NCI-H2081 (cell line): ENCODE data around the gene MYMX.
A peak's percentile ranks its signal among the peaks of the same experiment; 100 is the strongest.
"Not testable (repeated sequence)": the region's sequence is repeated elsewhere in the genome, so short reads cannot be mapped to it uniquely, and the experiment has no call there.

Experiments used
- DNase-seq, 2 experiments: peaks; one replicate each; lab custom pipeline; 2025; lab: John Stamatoyannopoulos, UW

MYMX gene

GRCh38 chr6:44219815-44220784 lies 3.4 kb downstream of the MYMX start:
- DNase-seq = no peak

DNA sequence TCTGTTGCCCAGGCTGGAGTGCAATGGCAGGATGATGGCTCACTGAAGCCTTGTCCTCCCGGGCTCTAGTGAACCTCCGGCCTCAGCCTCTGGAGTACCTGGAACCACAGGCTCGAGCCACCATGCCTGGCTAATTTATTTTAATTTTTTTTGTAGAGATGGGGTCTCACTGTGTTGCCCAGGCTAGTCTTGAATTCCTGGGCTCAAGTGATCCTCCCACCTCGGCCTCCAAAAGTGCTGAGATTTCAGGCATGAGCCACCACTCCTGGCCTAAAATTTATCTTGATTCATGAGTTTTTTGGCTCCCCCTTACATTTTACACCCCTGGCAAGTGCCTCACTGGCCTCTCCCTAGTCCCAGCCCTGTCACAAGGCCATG lies 4.2 kb downstream of the MYMX start:
- DNase-seq = no peak

DNA sequence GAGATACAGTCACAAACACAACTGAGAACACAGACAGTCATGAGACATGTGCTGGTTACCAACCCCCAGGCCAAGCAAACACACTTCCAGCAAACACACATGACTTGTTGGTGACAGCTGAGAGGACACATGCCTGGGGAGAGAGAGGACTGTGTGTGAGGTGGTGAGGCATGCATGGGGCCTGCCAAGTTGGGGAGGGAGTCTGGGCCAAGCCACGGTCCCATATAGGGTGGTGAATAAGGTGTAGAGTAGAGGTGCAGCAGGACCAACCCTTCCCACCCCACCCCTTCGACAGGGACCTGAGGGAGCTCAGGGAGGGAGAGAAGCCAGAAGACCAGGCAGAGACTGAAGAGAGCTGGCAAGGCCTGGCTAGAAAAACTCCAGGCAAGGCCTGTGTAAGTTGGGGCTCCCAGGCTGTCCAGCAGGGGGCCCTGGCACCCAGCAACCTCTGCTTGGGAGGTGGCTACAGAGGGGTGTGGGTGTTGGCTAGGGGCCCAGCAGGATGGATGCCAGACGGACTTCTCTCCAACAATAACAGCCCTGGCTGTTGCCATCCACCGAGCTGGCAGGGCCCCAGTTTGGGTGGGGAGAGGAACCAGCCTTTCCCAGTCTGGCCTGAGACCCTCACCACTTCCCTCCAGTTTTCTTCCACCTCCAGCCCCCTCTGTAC lies 4.7 kb downstream of the MYMX start:
- DNase-seq = peak; percentile 77 to 85

DNA sequence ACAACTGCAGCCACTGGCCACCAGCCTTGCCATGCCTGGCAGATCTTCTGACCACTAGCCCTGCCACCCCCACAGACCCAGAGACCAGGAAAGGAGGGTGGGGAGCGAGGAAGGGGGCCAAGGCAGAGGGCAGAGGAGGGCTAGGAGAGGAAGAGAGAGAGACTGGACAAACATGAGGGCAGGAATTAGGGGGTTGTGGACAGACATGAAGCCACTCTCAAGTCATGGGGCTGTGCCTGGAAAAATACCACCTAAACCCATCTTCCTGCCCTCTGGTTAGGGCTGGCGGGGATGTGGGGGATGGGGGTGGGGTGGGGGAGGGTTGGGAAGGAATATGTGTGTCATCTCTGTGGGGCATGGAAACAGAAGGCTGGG lies 5.2 kb downstream of the MYMX start:
- DNase-seq = no peak

DNA sequence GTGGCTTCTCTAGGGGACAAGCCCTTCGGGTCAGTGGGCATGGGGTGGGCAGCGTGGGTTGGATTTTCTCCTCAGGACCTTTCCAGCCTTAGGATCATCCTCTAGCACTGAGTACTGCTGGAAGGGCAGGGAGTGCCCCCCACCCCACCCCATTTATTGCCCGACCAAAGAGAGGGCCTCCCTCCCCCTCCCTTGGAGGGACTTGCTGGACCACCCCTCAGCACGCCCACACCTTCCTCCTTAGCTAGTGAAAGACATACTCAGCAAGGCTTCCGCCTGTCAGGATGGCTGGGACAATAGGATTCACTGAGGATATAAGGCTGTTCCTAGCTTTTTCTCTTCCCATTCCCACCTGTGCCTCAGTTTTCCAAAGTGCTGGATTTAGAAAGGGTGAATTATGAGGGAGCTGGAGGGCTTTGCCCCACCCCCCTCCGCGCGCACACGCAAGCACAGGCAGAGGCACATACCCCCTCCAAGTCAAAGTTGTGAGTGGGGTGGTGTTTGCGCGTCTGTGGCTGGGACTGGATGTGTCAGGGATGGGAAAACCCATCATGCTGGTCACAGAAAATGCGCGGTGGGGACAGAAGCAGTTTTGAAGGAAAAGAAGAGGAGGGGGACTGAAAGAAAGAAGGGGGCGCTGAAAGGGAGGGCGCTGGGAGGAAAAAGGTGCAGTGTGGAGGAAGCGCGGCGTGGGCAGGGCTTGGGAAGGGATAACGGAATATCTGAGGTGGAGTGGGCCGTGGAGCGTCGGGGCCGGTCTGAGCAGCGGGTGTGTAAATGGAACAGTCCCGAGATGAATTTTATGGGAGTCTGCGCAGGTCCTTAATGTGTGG lies 6.0 kb downstream of the MYMX start:
- no peak for DNase-seq

- DNase-seq = peak; percentile 72 to 81
Observed at GRCh38 chr6:44223319-44224028, 6.7 kb downstream of the MYMX start, which contains the start of gene SLC29A1. Gene SLC29A1 (plus strand): TSS chr6:44223595. CDS start chr6:44227314, 3,719 bp downstream.

DNA sequence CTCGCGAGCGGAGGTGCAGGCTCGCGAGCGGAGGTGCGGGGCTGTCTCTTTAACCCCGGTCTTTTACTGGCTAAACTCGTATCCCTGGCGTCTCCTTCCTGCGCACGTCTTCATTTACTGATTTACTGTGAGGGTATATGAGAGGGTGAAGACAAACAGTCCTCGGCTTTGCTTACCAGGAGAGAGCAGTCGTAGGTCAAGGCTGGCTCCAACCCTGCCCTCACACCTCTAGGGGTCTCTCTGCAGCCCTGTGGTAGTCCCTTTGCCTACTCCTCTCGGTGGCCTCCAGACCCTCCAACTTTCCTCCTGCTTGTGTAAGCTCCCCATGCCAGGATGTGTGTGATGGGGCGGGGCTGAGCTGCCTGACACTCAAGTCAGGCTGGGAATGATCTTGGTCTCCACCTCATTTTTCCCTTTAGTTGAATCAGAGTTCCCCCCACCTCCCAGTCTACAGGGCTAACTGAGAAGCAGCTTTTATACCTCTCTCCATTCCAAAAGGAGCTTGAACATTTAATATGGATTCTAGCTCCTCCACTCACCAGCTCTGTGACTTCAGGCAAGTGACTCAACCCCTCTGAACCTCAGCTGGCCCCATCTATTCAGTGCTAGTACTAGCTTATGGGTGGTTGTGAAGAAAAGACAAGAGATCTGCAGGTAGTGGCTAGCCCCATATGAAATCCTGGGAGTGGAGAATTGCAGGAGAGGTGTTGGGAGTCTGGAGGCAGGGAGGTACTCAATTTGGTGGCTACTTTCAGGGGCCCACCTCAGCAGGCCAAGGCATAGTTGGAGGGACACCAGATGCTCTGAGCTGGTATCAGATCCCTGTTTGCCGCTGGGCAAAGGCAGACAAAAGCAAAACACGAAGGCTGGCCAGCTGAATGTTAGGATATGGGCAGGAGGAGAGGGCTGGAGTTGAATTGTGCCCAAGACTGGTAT lies 7.6 kb downstream of the MYMX start:
- DNase-seq = peak in 1 of 2 experiments; percentile 49

DNA sequence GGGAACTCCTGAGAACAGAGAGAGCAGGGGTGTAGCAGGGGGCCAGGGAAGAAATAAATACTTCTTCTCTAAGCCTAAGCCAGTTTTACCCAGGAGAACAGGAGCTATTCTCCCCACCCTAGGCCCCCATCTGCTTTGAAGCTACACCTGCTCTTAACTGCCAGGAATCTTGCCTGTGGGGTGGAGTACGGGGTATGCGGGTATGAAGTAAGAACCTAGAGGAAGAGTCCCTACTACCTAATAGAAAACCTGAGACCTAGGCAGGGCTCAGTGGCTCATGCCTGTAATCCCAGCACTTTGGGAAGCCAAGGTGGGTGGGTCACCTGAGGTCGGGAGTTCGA lies 8.2 kb downstream of the MYMX start:
- no peak for DNase-seq

DNA sequence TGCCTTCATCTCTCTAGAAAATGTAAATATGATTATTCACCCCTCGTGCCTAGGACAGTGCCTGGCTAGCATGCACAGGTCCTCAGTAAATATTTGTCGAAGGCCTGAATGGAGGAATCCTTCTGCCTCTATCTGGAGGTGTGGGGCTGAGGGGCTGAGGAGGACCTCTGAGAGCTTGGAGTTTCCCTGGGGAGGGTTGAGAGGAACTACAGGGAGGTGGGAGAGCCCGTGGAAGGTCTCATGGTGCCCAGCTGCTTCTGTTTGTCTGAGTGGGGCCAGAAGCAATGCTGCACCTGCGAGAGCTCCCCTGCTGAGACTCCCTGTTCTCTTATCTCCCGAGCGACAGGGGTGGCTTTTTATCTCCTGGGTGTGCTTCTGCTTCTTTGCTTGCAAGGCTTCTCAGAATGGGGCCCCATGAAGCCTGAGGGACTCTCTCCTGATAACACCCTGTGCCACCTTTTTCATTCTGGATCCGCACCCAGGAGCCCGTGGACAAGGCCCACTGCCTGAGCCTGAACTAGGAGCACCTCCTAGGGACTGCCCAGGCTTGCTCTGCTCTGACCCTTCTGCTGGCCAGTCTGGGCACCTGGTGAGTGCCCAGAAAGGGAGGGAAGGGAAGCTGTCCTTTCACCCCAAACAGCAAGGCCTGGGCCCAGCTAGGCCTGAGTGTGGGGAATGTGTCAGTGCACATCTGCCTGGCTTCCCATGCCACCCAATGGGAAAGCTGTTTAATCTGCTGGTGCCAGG lies 9.0 kb downstream of the MYMX start:
- DNase-seq = peak in 1 of 2 experiments; percentile 40

- DNase-seq = no peak
Observed at GRCh38 chr6:44226368-44227147, 9.8 kb downstream of the MYMX start.

DNA sequence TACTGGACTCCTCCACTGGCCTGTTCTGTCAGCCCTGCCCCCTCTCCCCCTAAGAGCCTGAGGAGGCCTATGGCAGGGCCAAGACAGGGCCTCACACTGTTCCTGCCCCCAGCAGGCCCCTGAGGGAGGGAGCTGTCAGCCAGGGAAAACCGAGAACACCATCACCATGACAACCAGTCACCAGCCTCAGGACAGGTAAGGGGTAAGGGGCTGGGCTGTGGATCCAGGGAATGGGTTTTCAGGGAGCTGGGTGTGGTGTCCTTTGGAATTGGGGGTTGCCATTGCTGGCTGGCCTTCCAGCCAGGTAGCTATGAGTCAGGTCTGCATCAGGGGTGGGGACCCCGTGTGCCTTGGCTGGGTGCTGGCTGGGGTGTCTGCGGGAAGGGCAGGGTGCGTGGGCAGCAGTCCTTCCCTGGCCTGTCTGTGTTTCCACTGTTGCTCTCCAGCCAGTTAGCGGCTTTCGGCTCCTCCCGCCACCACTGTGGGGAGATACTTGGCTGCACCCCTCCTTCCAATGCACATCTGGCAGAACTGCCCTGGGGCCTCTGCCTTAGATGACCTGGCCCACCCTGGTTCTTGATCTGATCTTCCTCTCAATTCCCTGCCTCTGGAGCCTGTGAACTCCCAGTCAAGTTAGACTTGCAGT lies 10.5 kb downstream of the MYMX start:
- no peak for DNase-seq

- no peak for DNase-seq
Observed at GRCh38 chr6:44228031-44228430, 11.3 kb downstream of the MYMX start.

DNA sequence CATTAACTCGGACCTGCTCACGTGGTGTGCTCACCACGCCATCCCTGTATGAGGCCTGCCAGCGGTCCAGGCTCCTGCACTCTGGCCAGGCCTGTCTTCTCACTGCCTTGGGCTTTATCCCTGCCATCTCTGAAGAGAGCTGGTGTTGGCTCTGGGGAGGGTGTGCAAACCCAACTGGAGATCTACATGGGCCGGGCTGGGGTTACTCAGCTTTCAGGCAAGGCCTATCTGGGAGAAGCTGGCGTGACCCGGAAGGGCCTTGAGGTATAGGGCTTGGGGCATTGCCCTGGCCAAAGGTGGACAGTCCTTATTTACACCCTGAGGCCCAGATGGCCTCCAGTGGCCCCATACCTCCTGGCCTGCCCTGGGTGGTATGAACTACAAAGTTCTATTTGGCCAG lies 11.7 kb downstream of the MYMX start:
- DNase-seq = no peak

DNA sequence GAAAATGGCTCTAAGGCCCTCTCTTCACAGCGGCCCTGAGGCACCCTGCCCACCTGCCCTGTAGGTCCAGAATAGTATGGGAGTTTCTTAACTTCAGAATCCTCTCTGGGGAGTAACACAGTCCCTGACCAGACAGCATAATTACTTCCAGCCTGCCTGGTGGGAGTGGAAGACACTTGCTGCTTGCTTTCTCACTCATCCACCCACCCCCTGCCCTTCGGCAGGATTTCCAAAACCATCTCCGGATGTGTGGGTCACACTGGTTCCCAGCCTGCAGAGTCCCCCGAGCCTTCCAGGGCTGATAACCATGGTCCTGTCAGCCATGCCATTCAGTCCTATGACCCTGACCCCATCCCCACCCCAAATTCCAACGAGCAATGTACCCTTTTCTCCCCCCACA lies 12.1 kb downstream of the MYMX start:
- DNase-seq = no peak

- DNase-seq = no peak
Observed at GRCh38 chr6:44229376-44230033, 12.8 kb downstream of the MYMX start.

DNA sequence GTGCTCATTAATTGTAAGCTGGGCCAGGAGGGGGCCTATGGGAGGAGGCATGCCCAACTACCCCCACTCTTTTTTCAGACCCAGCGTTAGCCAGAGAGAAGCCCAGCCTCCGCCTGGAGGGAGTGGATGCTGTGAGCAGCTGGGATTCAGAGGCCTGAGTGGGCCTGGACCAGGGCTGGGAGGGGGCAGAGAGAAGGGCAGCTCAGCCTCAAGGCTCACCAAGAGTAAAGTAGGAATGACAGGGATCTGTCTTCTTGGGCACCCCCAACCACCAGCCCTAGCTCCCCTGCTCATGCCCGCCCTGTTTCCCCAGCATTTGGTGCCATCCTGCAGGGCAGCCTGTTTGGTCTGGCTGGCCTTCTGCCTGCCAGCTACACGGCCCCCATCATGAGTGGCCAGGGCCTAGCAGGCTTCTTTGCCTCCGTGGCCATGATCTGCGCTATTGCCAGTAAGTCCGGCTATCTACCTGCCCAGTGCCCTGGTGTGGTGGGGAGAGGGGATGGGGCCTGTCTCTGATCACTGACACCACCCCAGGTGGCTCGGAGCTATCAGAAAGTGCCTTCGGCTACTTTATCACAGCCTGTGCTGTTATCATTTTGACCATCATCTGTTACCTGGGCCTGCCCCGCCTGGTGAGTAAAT lies 13.4 kb downstream of the MYMX start:
- no peak for DNase-seq

DNA sequence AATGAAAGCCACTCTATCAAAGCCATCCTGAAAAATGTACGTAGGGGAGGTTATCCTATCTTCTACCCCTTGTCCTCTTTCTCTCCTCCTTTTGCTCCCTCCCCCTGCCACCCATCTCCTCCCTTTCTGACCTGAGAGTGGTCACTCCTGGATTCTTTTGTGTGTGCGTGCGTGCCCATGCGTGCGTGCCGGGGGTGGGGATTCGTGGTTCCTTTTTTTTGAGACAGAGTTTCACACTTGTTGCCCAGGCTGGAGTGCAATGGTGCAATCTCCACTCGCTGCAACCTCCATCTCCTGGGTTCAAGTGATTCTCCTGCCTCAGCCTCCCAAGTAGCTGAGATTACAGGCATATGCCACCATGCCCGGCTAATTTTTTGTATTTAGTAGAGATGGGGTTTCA lies 14.7 kb downstream of the MYMX start:
- not testable (repeated sequence) for DNase-seq
